HL-60/S4 treated with phorbol 12-myristate 13-acetate at 8.2 ng/mL for 4 days and 3 days (cell line): Measurements from ENCODE around the gene LAMA1.

ENCODE experiments used
- in situ Hi-C: fragments of 300-500 bp; cut with MboI; formaldehyde crosslinking; loops from 2 replicates; pipeline ENCODE4 v1.15.0; 2022; ENCODE audit warnings: low sequenced_read_pairs

LAMA1 gene

GRCh38 chr18:6917072-6917471, 200.5 kb downstream of the LAMA1 start:
- in situ Hi-C loops = no loop called here

DNA sequence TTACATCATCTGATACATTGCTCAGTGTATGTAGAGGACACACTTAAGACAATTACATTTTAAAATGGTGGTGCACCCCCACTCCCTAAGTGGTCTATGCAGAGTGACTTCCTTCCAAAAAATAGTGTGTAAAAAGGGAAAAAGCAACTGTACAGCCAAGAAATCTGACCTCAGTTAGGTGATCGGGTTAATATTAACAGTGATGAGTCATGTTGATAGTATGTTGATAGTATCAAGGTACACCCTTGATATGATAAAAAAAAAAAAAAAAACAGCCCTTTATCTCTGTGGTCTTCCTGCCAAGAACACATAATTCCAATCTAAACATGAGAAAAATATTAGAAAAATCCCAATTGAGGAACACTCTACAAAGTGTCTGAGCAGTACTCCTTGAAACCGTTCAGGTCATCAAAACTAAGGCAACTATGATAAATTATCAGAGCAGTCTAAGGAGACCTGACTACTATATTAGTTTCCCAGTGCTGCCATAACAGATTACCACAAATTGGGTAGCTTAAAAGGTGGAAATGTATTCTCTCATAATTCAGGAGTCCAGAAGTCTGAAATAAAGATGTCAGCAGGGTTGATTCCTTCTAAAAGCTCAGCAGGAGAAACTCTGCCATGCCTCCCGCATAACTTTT, 216.2 kb downstream of the LAMA1 start:
- in situ Hi-C loops = no loop called here

GRCh38 chr18:6891788-6892187, 225.8 kb downstream of the LAMA1 start:
- in situ Hi-C loops = no loop called here
